Activated effector memory CD4-positive, alpha-beta T cell treated with Interleukin-2 at 50 U/mL for 16 hours (primary cell): ENCODE results near the gene ELOVL3.
A peak's percentile ranks its signal among the peaks of the same experiment; 100 is the strongest.
"Not testable (repeated sequence)": the region's sequence is repeated elsewhere in the genome, so short reads cannot be mapped to it uniquely, and the experiment has no call there.

Source experiments
- DNase-seq: peaks from one replicate; pipeline ENCODE4 v3.0.0-alpha.2; 2020

ELOVL3 gene

GRCh38 chr10:102227050-102227449 is 951 bp downstream of the ELOVL3 start:
- DNase-seq, result no peak

- peak; percentile 77 for DNase-seq
Measured at GRCh38 chr10:102229810-102230263, 3.7 kb downstream of the ELOVL3 start.

DNA sequence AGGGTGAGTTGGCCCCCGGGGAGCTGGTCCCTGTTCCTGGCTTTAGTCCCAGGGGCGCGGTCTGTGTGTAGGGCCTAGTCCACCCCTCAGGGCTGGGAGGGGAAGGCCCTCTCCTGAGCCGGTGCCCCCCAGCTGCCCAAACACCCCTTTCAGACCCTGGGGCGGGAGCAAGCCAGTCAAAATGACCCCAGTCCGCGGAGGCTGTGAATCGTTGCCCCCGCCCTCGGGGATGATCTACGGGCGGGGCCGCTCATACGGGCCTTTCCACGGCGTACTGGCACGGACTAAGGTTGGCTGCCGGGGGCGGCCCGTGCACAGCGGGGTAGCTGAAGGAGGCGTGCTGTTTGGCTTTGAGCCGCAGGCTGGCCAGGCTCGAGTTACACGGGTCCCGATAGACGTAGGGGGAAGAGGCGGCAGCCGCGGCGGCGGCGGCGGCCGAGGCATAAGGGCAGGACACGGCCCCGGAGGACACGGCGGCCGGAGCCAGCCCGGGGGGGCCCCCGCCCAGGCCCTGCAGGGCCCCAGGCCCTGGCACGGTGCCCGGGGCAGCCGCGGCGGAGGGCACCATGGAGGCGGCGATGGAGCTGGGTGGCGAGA is 4.3 kb downstream of the ELOVL3 start:
- DNase-seq, result no peak

GRCh38 chr10:102230861-102231356 is 4.8 kb downstream of the ELOVL3 start:
- DNase-seq, result peak; percentile 34

- DNase-seq, result peak; percentile 47
Measured at GRCh38 chr10:102231357-102232318, 5.5 kb downstream of the ELOVL3 start.

- no peak for DNase-seq
Measured at GRCh38 chr10:102233997-102234396, 7.9 kb downstream of the ELOVL3 start.

- no peak for DNase-seq
Measured at GRCh38 chr10:102234888-102235597, 8.9 kb downstream of the ELOVL3 start.

DNA sequence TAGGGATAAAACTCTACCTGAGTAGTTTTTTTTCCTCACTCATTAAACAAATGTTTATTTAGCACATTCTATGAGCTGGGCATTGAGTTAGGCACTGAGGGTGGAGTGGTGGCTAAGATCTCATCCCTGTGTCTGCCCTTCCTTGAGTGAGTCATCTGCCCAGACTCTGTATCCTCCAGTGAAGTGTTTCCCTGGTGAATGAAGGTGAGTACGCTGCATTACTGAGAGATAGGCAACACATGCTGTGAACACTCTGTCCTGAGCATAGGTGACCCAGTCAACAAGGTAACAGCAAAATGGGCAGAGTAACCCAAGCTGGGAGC is 9.5 kb downstream of the ELOVL3 start:
- no peak for DNase-seq

GRCh38 chr10:102236006-102236405 is 9.9 kb downstream of the ELOVL3 start:
- no peak for DNase-seq

DNA sequence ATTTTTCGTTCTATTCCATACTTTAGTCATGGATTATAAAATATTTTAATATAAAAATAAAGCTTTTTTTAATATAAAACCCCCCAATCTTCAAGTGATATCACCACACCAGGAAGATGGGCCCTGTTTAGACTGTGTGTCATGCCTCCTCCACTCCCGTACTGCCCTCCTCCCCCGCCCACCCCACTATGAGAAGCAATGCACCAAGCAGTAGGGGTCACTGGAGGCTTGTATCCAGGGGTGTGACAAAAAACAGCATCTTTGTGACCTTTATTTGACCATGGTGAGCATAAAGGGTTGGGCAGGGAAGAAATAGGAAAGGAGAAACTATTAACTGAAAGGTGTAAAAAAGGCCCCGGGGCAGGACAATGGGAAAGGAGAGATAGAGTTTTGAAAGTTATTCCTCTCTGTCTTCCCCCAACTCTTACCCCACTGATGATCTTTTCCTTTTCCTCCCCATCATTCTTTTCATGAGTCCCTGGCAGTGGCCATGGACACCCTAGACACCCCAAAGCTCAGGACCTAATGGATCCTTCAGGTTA is 11.7 kb downstream of the ELOVL3 start:
- DNase-seq, result no peak

- no peak for DNase-seq
Measured at GRCh38 chr10:102240467-102241031, 14.4 kb downstream of the ELOVL3 start.

- no peak for DNase-seq
Measured at GRCh38 chr10:102241032-102241443, 14.9 kb downstream of the ELOVL3 start.

GRCh38 chr10:102241444-102242117 is 15.5 kb downstream of the ELOVL3 start, which contains the start of gene PITX3:
PITX3 (minus strand) TSS chr10:102241512; CDS start chr10:102232080, 9,432 bp downstream.
- peak; percentile 80 for DNase-seq

DNA sequence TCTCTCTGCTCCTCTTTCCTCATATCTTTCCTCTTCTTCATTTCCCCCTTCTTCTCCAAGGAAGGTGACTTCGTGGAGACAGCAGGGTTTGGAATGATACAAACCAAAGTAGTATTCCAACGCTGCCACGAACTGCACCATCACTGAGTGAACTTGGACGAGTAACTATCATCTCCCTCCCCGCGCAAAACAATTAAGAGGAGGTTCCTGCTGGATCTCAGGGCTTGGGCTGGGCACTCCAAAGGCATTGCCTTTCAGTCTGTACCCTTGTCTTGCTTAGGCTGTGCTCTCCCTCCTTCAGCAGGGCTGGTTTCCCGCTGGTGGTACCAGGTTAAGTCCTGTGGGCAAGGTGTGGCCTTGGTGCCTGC is 16.0 kb downstream of the ELOVL3 start:
- DNase-seq, result no peak

- DNase-seq, result no peak
Measured at GRCh38 chr10:102243309-102243708, 17.2 kb downstream of the ELOVL3 start.

GRCh38 chr10:102245082-102245931 is 19.2 kb downstream of the ELOVL3 start, which contains the start of gene GBF1:
GBF1 (plus strand) TSS chr10:102245532; CDS start chr10:102258939, 13,407 bp downstream.
- DNase-seq, result peak; percentile 83

GRCh38 chr10:102245932-102246251 is 19.8 kb downstream of the ELOVL3 start:
- DNase-seq, result no peak

- DNase-seq, result no peak
Measured at GRCh38 chr10:102246261-102246660, 20.2 kb downstream of the ELOVL3 start.

DNA sequence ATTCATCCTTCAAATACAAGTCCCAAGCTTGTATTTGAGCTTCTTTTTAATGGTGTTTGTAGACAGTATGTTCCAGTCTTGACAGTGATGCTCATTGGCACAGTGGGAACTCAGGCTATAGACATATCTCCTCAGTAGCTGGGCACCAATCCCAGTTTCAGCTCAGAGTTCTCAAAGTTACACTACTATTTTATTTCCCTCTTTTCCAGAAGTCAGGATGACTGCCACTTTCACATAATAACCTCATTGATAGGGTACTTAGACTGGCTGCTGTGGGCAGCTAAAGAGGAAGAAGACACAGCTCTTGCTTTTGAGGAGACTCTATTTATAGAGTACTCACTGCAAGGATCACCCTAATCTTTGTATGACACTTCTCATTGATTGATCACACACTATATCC is 21.6 kb downstream of the ELOVL3 start:
- no peak for DNase-seq

GRCh38 chr10:102252508-102252907 is 26.4 kb downstream of the ELOVL3 start:
- not testable (repeated sequence) for DNase-seq

DNA sequence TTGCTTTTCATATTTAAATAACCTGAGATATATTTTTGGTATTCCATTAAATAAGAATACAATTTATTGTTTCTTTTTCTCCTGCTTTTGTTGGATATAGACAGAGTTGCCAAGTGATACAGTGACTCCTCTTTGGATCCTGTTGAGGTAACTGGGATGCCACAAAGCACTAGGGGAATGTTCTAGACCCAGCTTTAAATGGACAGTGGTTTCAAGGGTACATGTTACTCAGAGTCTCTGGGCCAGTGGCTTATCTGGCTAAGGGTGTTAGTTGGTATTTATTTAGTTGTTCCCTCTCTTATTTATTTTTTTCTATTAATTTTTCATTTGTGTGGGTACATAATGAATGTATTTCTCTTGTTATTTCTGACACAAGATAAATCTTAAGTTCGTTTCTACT is 28.3 kb downstream of the ELOVL3 start:
- no peak for DNase-seq
